Neural progenitor cell (in vitro differentiated cells): ENCODE measurements around the gene OR6B2.

Experiments used
- CTCF ChIP-seq: fragments of 200-600 bp; sonication (generic); IDR thresholded peaks from 2 replicates; pipeline ENCODE4 v1.5.1; 2017; ENCODE audit warnings: antibody characterized with exemption, mild to moderate bottlenecking
- EZH2 ChIP-seq: fragments of 200-600 bp; sonication (generic); IDR thresholded peaks from 2 replicates; pipeline ENCODE4 v1.6.1; 2017; ENCODE audit warnings: antibody characterized with exemption, mild to moderate bottlenecking, moderate library complexity
- EZH2phosphoT487 ChIP-seq: fragments of 200-600 bp; sonication (generic); IDR thresholded peaks from 2 replicates; pipeline ENCODE4 v1.6.1; 2017; ENCODE audit warnings: antibody characterized with exemption

GRCh38 chr2:240064898-240065297 lies 34.7 kb upstream of the OR6B2 start:
- TF ChIP-seq CTCF (no peak), EZH2phosphoT487 (no peak), EZH2 (no peak)
